Pancreas (tissue), 10 donors: ENCODE data around the gene BMP5. TPM values are rescaled to one million over a fixed set of nuclear protein-coding genes. Genes with fewer than 3 reads are reported as not detected.

Experiments used
- ATAC-seq, 4 donors: fragments of 200-7000 bp; cut with Tn5 transposase; one replicate each; pipeline versions ENCODE4 v1.8.0 to v1.9.1; 2020; ENCODE audit warnings: mild to moderate bottlenecking in 4 of 4, moderate library complexity in 4 of 4
- DNase-seq, 6 donors: peaks; one replicate each; pipeline ENCODE4 v3.0.0-alpha.2; 2020
- FAIRE-seq: peaks from 2 replicates; lab custom pipeline; 2012; peaks lifted over from hg19 to GRCh38; lab: Jason Lieb, UNC
- H3K27ac ChIP-seq, 4 donors: fragments of 200-600 bp; sonication (generic); 1 replicate in 3 of 4; 2 replicates in 1 of 4; pipeline versions ENCODE4 v1.5.0 to v1.8.0; 2020
- H3K27me3 ChIP-seq, 4 donors: fragments of 200-600 bp; one replicate each; pipeline ENCODE4 v1.8.0; 2021
- H3K36me3 ChIP-seq, 3 donors: fragments of 200-600 bp; sonication (generic) in 1 of 3; one replicate each; pipeline versions ENCODE4 v1.5.0 to v1.8.0; 2020 to 2021
- H3K4me1 ChIP-seq, 3 donors: fragments of 200-600 bp; one replicate each; pipeline ENCODE4 v1.8.0; 2021
- H3K4me3 ChIP-seq, 4 donors: fragments of 200-600 bp; sonication (generic) in 2 of 4; one replicate each; pipeline versions ENCODE4 v1.5.0 to v1.8.0; 2020 to 2021
- H3K9me3 ChIP-seq, 4 donors: fragments of 200-600 bp; one replicate each; pipeline ENCODE4 v1.8.0; 2021
- WGBS, 2 donors: extraction: QIAGEN DNeasy Blood & Tissue Kit; methylation state at CpG; one replicate each; pipeline ENCODE4 v1.1.7; 2013; 5-methylcytosine and 5-hydroxymethylcytosine counted together
- intact Hi-C, 3 donors: fragments of 100-400 bp; cut with DNase I; formaldehyde crosslinking; loops; one replicate each; pipeline versions ENCODE4 v1.11.1 to v1.14.2; 2022
- polyA plus RNA-seq, 2 donors: library from polyadenylated mRNA; stranded (reverse); fragments of 200-250 nt; gene quantifications; one replicate each; pipeline ENCODE4 v1.2.3, GENCODE V29; 2013
- total RNA-seq, 6 donors: library from RNA; stranded (reverse); fragmentation: NEBNext Ultra II Directional in 4 of 6; extraction: Animal tissue kit (Norgen Biotek cat#: 25700) in 4 of 6; gene quantifications; one replicate each; pipeline versions ENCODE4 v1.2.1 to v1.2.4, GENCODE V29; 2021 to 2023
- TF ChIP-seq, protein P1 (sequence below), 4 donors: fragments of 200-600 bp; sonication (generic) in 3 of 4; IDR thresholded peaks; one replicate each; pipeline versions ENCODE4 v1.5.0 to v1.8.0; 2021; ENCODE audit warnings: antibody characterized with exemption in 4 of 4
- donor health status: healthy with polysubstance abuse.
- donor health status: DM: no; HTN: no; CAD: no; lungs with moderate emphysema.
- donor health status: DM: no; HTN: no; CAD: no.
- donor health status: control.
- donor health status: control.
- donor health status: Bipolar disorder and iron deficiency.
- donor health status: DM: yes; HTN: yes; CAD: no.
- donor health status: DM: no; HTN: no; CAD: no.
- donor health status: DM: no; HTN: no; CAD: no.
- donor health status: DM: yes; HTN: yes; CAD: no.

BMP5 gene
- 1 to 10 TPM in 2 of 6 donors, under 1 TPM in 4; 0.32 to 1.3 (median 0.67) TPM for total RNA-seq
- polyA plus RNA-seq, result 1 to 10 TPM; 1.2 to 6.2 TPM

DNA sequence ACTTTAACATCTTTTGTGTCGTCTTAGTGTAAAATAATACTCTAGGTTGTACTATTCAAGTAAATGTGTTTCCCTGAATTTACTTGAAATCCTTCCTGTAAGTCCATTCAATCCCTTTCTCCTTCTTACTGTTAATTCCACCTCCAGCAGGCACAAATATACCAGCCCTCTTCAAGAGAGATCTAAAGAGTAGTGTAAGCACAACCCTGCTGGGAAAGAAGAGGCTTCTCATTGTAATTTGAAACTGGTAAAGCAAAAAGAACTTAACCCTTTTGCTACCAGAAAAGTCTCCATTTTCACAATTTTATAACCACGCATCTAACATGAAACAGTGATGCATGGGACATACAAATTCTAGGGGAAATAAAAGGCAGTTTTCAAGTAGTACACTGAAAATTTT lies at the start of gene BMP5:
BMP5 (minus strand) TSS at position 191 of the 400 bp plus-strand sequence. CDS start 725 bp downstream, outside the sequence.
- no peak for FAIRE-seq
- intact Hi-C loops, result no loop called here
- WGBS, 2 donors, result 63 to 69% methylated on average over 2 of the region's 2 CpGs
- no peak within 1 kb of the TSS for H3K4me3 ChIP-seq
- TF ChIP-seq, protein P1, sequence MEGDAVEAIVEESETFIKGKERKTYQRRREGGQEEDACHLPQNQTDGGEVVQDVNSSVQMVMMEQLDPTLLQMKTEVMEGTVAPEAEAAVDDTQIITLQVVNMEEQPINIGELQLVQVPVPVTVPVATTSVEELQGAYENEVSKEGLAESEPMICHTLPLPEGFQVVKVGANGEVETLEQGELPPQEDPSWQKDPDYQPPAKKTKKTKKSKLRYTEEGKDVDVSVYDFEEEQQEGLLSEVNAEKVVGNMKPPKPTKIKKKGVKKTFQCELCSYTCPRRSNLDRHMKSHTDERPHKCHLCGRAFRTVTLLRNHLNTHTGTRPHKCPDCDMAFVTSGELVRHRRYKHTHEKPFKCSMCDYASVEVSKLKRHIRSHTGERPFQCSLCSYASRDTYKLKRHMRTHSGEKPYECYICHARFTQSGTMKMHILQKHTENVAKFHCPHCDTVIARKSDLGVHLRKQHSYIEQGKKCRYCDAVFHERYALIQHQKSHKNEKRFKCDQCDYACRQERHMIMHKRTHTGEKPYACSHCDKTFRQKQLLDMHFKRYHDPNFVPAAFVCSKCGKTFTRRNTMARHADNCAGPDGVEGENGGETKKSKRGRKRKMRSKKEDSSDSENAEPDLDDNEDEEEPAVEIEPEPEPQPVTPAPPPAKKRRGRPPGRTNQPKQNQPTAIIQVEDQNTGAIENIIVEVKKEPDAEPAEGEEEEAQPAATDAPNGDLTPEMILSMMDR (IDR thresholded peaks at IDR 0.05), result no peak
- no peaks in the 10 kb centered on the region for H3K36me3 ChIP-seq
- no peak within 1 kb of the TSS for H3K27ac ChIP-seq
- no peak for DNase-seq
- no peaks in the 10 kb centered on the region for H3K9me3 ChIP-seq
- H3K4me1 ChIP-seq, result no peaks in the 10 kb centered on the region
- H3K27me3 ChIP-seq, result no peaks in the 10 kb centered on the region
- peak in 1 of 4 donors; percentile 34 for ATAC-seq

DNA sequence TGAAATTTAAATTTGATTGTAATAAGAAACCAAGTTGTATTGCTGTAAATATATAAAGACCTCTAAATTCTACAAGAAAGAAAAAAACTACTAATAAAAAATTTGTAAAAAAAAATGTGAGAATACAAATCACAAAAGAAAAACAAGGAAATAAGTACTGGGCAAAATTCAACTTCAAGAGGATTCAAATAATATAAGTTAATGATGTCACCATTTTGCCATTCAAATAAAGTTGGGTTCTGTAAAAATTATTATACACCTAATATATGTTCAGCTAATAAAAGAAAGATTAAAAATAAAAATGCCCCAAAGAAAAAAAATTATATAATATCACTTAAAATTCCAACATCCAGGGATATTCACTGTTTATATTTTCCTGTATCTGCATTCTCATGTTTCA lies 47.0 kb upstream of the BMP5 start:
- DNase-seq (no peak), FAIRE-seq (no peak), ATAC-seq (no peak)
- intact Hi-C loops, result no loop called here
- Histone ChIP-seq H3K4me3 (no peak overlapping the region), H3K27me3 (no peaks in the 10 kb centered on the region), H3K4me1 (no peaks in the 10 kb centered on the region), H3K36me3 (no peaks in the 10 kb centered on the region), H3K27ac (no peak overlapping the region), H3K9me3 (no peaks in the 10 kb centered on the region)
- TF ChIP-seq, protein P1 (IDR thresholded peaks at IDR 0.05), result no peak

DNA sequence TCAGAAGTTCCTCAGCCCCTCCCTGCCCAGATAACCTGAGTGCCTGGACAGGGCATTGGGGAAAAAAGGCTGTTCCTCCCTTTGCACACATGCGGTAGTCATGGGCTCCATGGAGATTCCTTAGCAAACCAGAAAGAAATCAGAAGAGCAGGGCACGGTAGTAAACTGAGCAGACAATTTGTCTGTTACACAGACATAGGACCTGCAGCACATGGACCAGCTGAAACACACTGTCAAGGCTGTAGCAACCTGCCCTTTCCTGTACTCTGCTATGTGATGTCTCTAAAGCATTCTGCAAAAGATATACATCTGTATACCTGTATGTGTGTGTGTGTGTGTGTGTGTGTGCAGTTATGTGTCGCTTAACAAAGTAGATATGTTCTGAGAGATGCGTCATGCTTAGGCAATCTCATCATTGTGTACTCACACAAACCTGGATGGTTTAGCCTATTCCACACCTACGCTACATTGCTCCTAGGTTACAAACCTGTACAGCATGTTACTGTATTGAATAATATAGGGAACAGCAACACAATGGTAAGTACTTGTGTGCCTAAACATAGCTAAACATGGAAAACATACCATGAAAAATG lies 44.4 kb upstream of the BMP5 start:
- no peak for FAIRE-seq
- WGBS, 2 donors, result 72% methylated on average over 5 of the region's 5 CpGs
- H3K36me3 ChIP-seq, result no peaks in the 10 kb centered on the region

DNA sequence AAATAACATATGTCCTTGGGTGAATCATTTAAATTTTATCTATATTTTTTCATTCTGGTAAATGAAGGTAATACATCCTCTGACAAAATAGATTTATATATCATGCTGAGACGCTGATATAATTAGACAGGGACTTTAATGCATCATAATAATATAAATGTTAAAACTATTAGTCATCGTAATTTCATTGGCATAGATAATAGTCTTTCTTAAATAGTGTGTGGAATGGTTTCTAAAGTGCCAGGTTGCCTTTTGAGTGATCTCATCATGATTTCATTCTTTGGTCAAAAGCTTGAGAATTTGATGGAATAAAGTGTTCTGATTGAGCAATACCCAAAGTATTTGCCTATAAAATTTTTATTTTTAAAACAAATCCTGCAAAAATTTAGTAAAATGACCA lies 43.2 kb upstream of the BMP5 start:
- Histone ChIP-seq H3K27ac (no peak overlapping the region), H3K4me3 (no peak overlapping the region), H3K9me3 (no peaks in the 10 kb centered on the region), H3K4me1 (no peaks in the 10 kb centered on the region), H3K27me3 (no peaks in the 10 kb centered on the region), H3K36me3 (no peaks in the 10 kb centered on the region)
- ATAC-seq, result no peak
- DNase-seq, result no peak
- intact Hi-C loops, result no loop called here
- FAIRE-seq, result no peak
- 53 to 66% methylated on average over 2 of the region's 2 CpGs for WGBS, 2 donors
- TF ChIP-seq, protein P1 (IDR thresholded peaks at IDR 0.05), result no peak

More for the DNA sequence above, 44.4 kb upstream of the BMP5 start:
- no peak for DNase-seq
- Histone ChIP-seq H3K27me3 (no peaks in the 10 kb centered on the region), H3K4me3 (no peak overlapping the region), H3K9me3 (no peaks in the 10 kb centered on the region), H3K4me1 (no peaks in the 10 kb centered on the region), H3K27ac (no peak overlapping the region)
- intact Hi-C loops, result no loop called here
- ATAC-seq, result no peak
- TF ChIP-seq, protein P1 (IDR thresholded peaks at IDR 0.05), result no peak

DNA sequence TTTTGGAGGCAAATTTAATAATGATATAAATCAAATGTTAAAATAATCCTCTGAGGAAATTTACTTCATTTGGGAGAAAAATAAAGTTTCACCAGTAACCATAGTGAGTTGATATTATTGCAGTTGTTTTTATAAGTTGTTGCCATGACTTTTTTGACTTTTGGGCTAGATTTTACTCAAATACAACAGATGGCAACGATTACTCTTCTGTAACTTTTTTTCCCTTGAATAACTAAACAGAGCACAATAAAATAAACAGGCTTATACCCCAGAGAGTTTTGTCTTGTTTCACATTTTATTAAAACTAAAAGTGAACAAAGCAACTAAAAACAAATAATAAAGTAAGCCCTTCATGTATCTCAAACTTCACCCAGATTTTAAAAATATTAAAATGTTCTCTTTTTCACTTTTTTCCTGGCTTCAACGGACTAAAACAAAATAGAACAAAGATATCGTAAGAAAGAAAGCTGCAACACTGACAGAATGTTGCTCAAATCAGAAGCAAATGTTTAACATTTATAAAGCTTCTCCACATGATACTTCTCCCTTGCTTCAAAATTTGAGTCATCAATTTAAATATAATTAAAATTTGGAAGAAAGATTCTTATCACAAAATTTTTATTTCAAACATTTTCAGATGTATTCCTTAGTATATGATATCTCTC lies 42.5 kb upstream of the BMP5 start:
- 47 to 57% methylated on average over 3 of the region's 3 CpGs for WGBS, 2 donors
- Histone ChIP-seq H3K4me3 (no peak overlapping the region), H3K27me3 (no peaks in the 10 kb centered on the region), H3K9me3 (no peaks in the 10 kb centered on the region), H3K4me1 (no peaks in the 10 kb centered on the region), H3K36me3 (no peaks in the 10 kb centered on the region), H3K27ac (no peak overlapping the region)
- TF ChIP-seq, protein P1 (IDR thresholded peaks at IDR 0.05), result no peak
- DNase-seq (no peak), ATAC-seq (no peak), FAIRE-seq (no peak)
- intact Hi-C loops, result no loop called here
